GM06990 (cell line): Measurements from ENCODE around the gene LPGAT1.

Experiments used
- DNase-seq: peaks from one replicate; pipeline ENCODE4 v3.0.0-alpha.2; 2011; ENCODE audit not compliant: insufficient read length; ENCODE audit errors: extremely low read depth
- H3K27me3 ChIP-seq: replicated peaks from 2 replicates; pipeline ENCODE4 v1.6.0; 2011; ENCODE audit warnings: low read length; ENCODE audit not compliant: control insufficient read depth, insufficient read depth
- H3K36me3 ChIP-seq: 2 replicates; pipeline ENCODE4 v1.5.1; 2011; ENCODE audit warnings: low read length; ENCODE audit not compliant: control insufficient read depth, insufficient read depth
- H3K4me3 ChIP-seq: replicated peaks from 2 replicates; pipeline ENCODE4 v1.5.1; 2011; ENCODE audit warnings: low read depth, mild to moderate bottlenecking, control low read depth, low read length
- CTCF ChIP-seq: IDR thresholded peaks from 2 replicates; pipeline ENCODE4 v1.5.1; 2011; ENCODE audit warnings: low read length, control low read depth, mild to moderate bottlenecking, inconsistent platforms; ENCODE audit not compliant: insufficient read depth, poor library complexity, severe bottlenecking

Gene LPGAT1

DNA sequence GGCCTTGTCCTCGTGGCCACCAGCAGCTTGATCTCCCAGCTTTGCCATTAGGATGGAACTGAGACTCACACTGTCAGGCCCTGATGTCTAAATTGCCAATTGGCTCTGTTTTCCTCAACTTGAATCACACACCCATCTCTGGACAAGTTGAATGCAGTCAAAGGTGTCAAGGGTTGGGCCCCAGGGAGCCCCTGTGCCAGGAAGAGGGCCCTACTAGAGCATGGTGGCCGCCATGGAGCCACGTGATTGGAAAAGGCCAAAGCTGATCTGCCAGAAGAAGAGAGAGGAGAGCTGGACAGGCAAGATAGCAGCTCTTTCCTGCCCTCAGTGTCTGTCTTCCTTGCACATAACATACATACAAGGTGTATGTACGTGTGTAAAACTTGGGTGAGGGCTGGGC lies 100.2 kb downstream of the LPGAT1 start:
- no peak for DNase-seq
- Histone ChIP-seq H3K27me3 (no peaks in the 10 kb centered on the region), H3K36me3 (no peaks in the 10 kb centered on the region), H3K4me3 (no peak overlapping the region)
- no peak for TF ChIP-seq CTCF

- TF ChIP-seq CTCF, result no peak
- H3K4me3 ChIP-seq, result no peak overlapping the region
- H3K27me3 ChIP-seq, result no peaks in the 10 kb centered on the region
- DNase-seq, result no peak
- H3K36me3 ChIP-seq, result no peaks in the 10 kb centered on the region
Observed at GRCh38 chr1:211729238-211729637, 101.3 kb downstream of the LPGAT1 start.

- Histone ChIP-seq H3K36me3 (no peaks in the 10 kb centered on the region), H3K27me3 (no peaks in the 10 kb centered on the region), H3K4me3 (no peak overlapping the region)
- no peak for TF ChIP-seq CTCF
- no peak for DNase-seq
Observed at GRCh38 chr1:211726467-211726995, 104.0 kb downstream of the LPGAT1 start.

DNA sequence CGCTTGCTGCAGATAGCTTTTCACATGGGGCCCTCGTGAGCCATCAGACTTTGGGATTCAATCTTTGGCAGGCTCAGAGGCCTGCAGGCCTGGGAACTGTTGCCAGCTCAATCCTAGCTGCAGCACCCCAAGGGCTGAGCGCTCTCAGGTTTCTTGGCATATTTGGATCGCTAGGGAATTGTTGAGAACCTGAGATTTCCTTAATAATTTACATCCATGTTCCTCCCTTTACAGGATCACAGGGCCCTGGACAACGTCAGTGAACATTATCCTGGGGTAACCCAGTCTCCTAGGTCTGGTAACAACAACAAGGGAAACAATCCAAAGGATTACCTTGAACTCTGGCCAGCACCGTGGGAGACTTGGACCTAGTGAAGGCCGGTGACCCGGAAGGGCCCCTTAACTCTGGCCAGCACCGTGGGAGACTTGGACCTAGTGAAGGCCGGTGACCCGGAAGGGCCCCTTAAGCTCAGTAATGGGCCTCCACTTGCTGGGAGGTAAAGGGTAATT lies 105.8 kb downstream of the LPGAT1 start:
- DNase-seq, result no peak
- Histone ChIP-seq H3K4me3 (no peak overlapping the region), H3K27me3 (no peaks in the 10 kb centered on the region), H3K36me3 (no peaks in the 10 kb centered on the region)
- no peak for TF ChIP-seq CTCF

GRCh38 chr1:211723273-211723672 lies 107.3 kb downstream of the LPGAT1 start:
- no peaks in the 10 kb centered on the region for H3K36me3 ChIP-seq
- no peak for TF ChIP-seq CTCF
- no peak overlapping the region for H3K4me3 ChIP-seq
- H3K27me3 ChIP-seq, result no peaks in the 10 kb centered on the region
- DNase-seq, result no peak
